IMR-90 (cell line): ENCODE data around the gene USP14. TPM values are rescaled to one million over a fixed set of nuclear protein-coding genes. Genes with fewer than 3 reads are reported as not detected.

Source experiments
- ATAC-seq: fragments of 200-7000 bp; cut with Tn5 transposase; 2 replicates; pipeline ENCODE4 v1.9.1; 2020; ENCODE audit warnings: low read depth, mild to moderate bottlenecking, moderate library complexity
- BruUV-seq: library from RNA; stranded (reverse); fragments of 400-500 nt; replicated peaks from 2 replicates; lab custom pipeline; 2021; lab: Mats Ljungman, UMichigan
- CTCF ChIA-PET: fragments of 300-600 bp; formaldehyde crosslinking; extraction: SDS; loops from one replicate; lab custom pipeline; 2021; ENCODE audit warnings: antibody characterized with exemption; lab: Yijun Ruan, JAX
- POLR2A ChIA-PET: fragments of 300-600 bp; sonication (Branson Sonifier 250); formaldehyde crosslinking; loops from one replicate; lab custom pipeline; 2022; ENCODE audit warnings: antibody characterized with exemption; ENCODE audit not compliant: unreplicated experiment; lab: Charles Lee
- DNase-seq: peaks from one replicate; pipeline ENCODE4 v3.0.0; 2013
- H2AFZ ChIP-seq: replicated peaks from 2 replicates; pipeline ENCODE3; 2013; ENCODE audit warnings: low read length, mild to moderate bottlenecking; ENCODE audit not compliant: poor library complexity
- H2AK5ac ChIP-seq: 2 replicates; pipeline ENCODE4 v1.6.1; 2013; ENCODE audit warnings: low read depth, low read length, inconsistent platforms
- H2AK9ac ChIP-seq: replicated peaks from 2 replicates; pipeline ENCODE3; 2013; ENCODE audit warnings: mild to moderate bottlenecking, low read depth, low read length, moderate library complexity; ENCODE audit not compliant: poor library complexity
- H2BK120ac ChIP-seq: 2 replicates; pipeline ENCODE4 v1.6.1; 2013; ENCODE audit warnings: low read depth, low read length, inconsistent platforms
- H2BK15ac ChIP-seq: 3 replicates; pipeline ENCODE4 v1.6.1; 2013; ENCODE audit warnings: low read depth, low read length, inconsistent platforms
- H2BK20ac ChIP-seq: 2 replicates; pipeline ENCODE4 v1.6.1; 2013; ENCODE audit warnings: low read depth, mild to moderate bottlenecking, inconsistent platforms, low read length, moderate library complexity
- H2BK5ac ChIP-seq: 2 replicates; pipeline ENCODE4 v1.6.1; 2013; ENCODE audit warnings: mild to moderate bottlenecking, low read depth, low read length, inconsistent platforms; ENCODE audit not compliant: poor library complexity, severe bottlenecking
- H3K14ac ChIP-seq: replicated peaks from 2 replicates; pipeline ENCODE4 v1.6.1; 2013; ENCODE audit warnings: low read depth, low read length, inconsistent platforms
- H3K18ac ChIP-seq: 2 replicates; pipeline ENCODE4 v1.6.1; 2013; ENCODE audit warnings: low read depth, low read length, control low read depth
- H3K23ac ChIP-seq: 2 replicates; pipeline ENCODE4 v1.6.1; 2013; ENCODE audit warnings: low read depth, low read length, inconsistent platforms
- H3K27ac ChIP-seq: 2 replicates; pipeline ENCODE4 v1.5.1; 2013; ENCODE audit warnings: mild to moderate bottlenecking, control low read depth, low read length; ENCODE audit not compliant: insufficient read depth
- H3K27me3 ChIP-seq: 2 replicates; pipeline ENCODE4 v1.6.1; 2013; ENCODE audit warnings: low read length; ENCODE audit not compliant: control insufficient read depth, insufficient read depth
- H3K36me3 ChIP-seq: 2 replicates; pipeline ENCODE4 v1.6.1; 2013; ENCODE audit warnings: low read length, mixed read lengths; ENCODE audit not compliant: control insufficient read depth, insufficient read depth
- H3K4ac ChIP-seq: 2 replicates; pipeline ENCODE4 v1.6.1; 2013; ENCODE audit warnings: low read depth, low read length, inconsistent platforms
- H3K4me1 ChIP-seq: 2 replicates; pipeline ENCODE4 v1.6.1; 2013; ENCODE audit warnings: low read length, mixed read lengths; ENCODE audit not compliant: control insufficient read depth, insufficient read depth
- H3K4me2 ChIP-seq: 2 replicates; pipeline ENCODE4 v1.6.1; 2013; ENCODE audit warnings: low read depth, mild to moderate bottlenecking, control low read depth, low read length, moderate library complexity
- H3K4me3 ChIP-seq: 2 replicates; pipeline ENCODE4 v1.5.1; 2013; ENCODE audit warnings: low read depth, mild to moderate bottlenecking, control low read depth, low read length, moderate library complexity; ENCODE audit not compliant: insufficient read depth
- H3K56ac ChIP-seq: 2 replicates; pipeline ENCODE4 v1.6.1; 2013; ENCODE audit warnings: low read length, inconsistent platforms; ENCODE audit not compliant: insufficient read depth; ENCODE audit errors: extremely low read depth
- H3K79me1 ChIP-seq, 2 experiments: 2 replicates each; pipeline ENCODE4 v1.6.1; 2013; ENCODE audit warnings: low read length in 2 of 2, inconsistent platforms in 1 of 2, low read depth in 1 of 2
- H3K9ac ChIP-seq: 2 replicates; pipeline ENCODE4 v1.6.1; 2013; ENCODE audit warnings: low read depth, low read length, control low read depth
- H3K9me1 ChIP-seq: 2 replicates; pipeline ENCODE4 v1.6.1; 2013; ENCODE audit warnings: low read length, inconsistent platforms; ENCODE audit not compliant: insufficient read depth
- H3K9me3 ChIP-seq: 2 replicates; pipeline ENCODE4 v1.6.1; 2013; ENCODE audit warnings: low read length; ENCODE audit not compliant: control insufficient read depth, insufficient read depth
- H4K20me1 ChIP-seq: 2 replicates; pipeline ENCODE4 v1.6.1; 2013; ENCODE audit warnings: low read length, inconsistent platforms; ENCODE audit not compliant: insufficient read depth
- H4K5ac ChIP-seq: 2 replicates; pipeline ENCODE4 v1.6.1; 2013; ENCODE audit warnings: mild to moderate bottlenecking, low read depth, low read length, control low read depth
- H4K8ac ChIP-seq, 2 experiments: 2 replicates each; pipeline ENCODE4 v1.6.1; 2013; ENCODE audit warnings: low read depth in 2 of 2, low read length in 2 of 2, control low read depth in 1 of 2, inconsistent platforms in 1 of 2
- H4K91ac ChIP-seq: 2 replicates; pipeline ENCODE4 v1.6.1; 2013; ENCODE audit warnings: low read depth, low read length, inconsistent platforms; ENCODE audit not compliant: insufficient read depth
- CEBPB ChIP-seq: IDR thresholded peaks from 2 replicates; pipeline ENCODE4 v1.6.1; 2012; ENCODE audit warnings: low read depth, low read length, improper control_type of control experiment
- MAZ ChIP-seq: IDR thresholded peaks from 2 replicates; pipeline ENCODE4 v1.6.1; 2012; ENCODE audit warnings: low read depth, mild to moderate bottlenecking, low read length, improper control_type of control experiment, moderate library complexity, borderline replicate concordance
- RAD21 ChIP-seq: IDR thresholded peaks from 2 replicates; pipeline ENCODE4 v1.6.1; 2012; ENCODE audit warnings: low read length, improper control_type of control experiment
- WGBS, 2 experiments: methylation state at CpG; one replicate each; pipeline versions ENCODE4 v1.1.5 to v1.1.7; 2013; ENCODE audit warnings: missing lambda C conversion rate in 2 of 2; ENCODE audit not compliant: insufficient read length in 1 of 2; ENCODE audit errors: extremely low coverage in 2 of 2; 5-methylcytosine and 5-hydroxymethylcytosine counted together
- dilution Hi-C: fragments of 300-500 bp; cut with HindIII; formaldehyde crosslinking; loops from one replicate; pipeline ENCODE4 v1.14.3; 2018; ENCODE audit warnings: low sequenced_read_pairs; ENCODE audit not compliant: unreplicated experiment
- in situ Hi-C: fragments of 300-500 bp; cut with MboI; formaldehyde crosslinking; loops from 3 replicates; pipeline ENCODE4 v1.14.3; 2019; ENCODE audit warnings: low sequenced_read_pairs, inconsistent platforms, mixed read lengths
- intact Hi-C: fragments of 100-400 bp; cut with micrococcal nuclease; formaldehyde crosslinking; loops from 2 replicates; pipeline ENCODE4 v1.10.0; 2022
- polyA plus RNA-seq, 3 experiments: library from polyadenylated mRNA; depleted of rRNA; stranded (reverse); fragments of >200 nt; gene quantifications; 2 replicates each; pipeline ENCODE4 v1.2.3, GENCODE V29; 2012; ENCODE audit warnings: low replicate concordance in 1 of 3
- total RNA-seq: library from RNA; depleted of rRNA; stranded (reverse); fragments of >200 nt; gene quantifications from 2 replicates; pipeline ENCODE4 v1.2.3, GENCODE V29; 2012

Gene USP14
- total and polyA plus RNA-seq, 2 of the 4 experiments (the other 2 are of a cell fraction) = 11.5 to 32.4 TPM

- no peak for ATAC-seq
- Histone ChIP-seq H4K5ac (no peak overlapping the region), H3K27ac (no peak overlapping the region), H3K4me1 (no peaks in the 10 kb centered on the region), H3K4me2 (no peak overlapping the region), H4K8ac (no peak overlapping the region), H3K56ac (no peak overlapping the region), H3K9ac (no peak overlapping the region), H2BK20ac (no peak overlapping the region), H3K27me3 (no peaks in the 10 kb centered on the region), H2BK120ac (no peak overlapping the region), H3K36me3 (peaks cover 5% of the 10 kb centered on the region), H3K4me3 (no peak overlapping the region), H3K18ac (no peak overlapping the region), H3K9me1 (no peaks in the 10 kb centered on the region), H2AK9ac (no peak overlapping the region), H3K4ac (no peak overlapping the region), H3K23ac (no peak overlapping the region), H3K9me3 (no peaks in the 10 kb centered on the region), H4K20me1 (no peaks in the 10 kb centered on the region), H4K91ac (no peak overlapping the region), H2AK5ac (no peak overlapping the region), H3K14ac (no peak overlapping the region), H3K79me1 (peaks cover 0 to 2% of the 10 kb centered on the region in 2 experiments; a peak in 1 of 4 replicates), H2AFZ (no peak overlapping the region), H2BK5ac (no peak overlapping the region), H2BK15ac (no peak overlapping the region)
- no CpG with 5 or more reads among the region's 4 CpGs for WGBS, 2 experiments
- intact Hi-C loops = no loop called here
- BruUV-seq = no TSS peak
- no peak for DNase-seq
- in situ Hi-C loops = no loop called here
- dilution Hi-C loops = no loop called here
- CTCF ChIA-PET = no interaction called here
- TF ChIP-seq RAD21 (no peak), MAZ (no peak), CEBPB (no peak)
- POLR2A ChIA-PET = no interaction called here
Measured at GRCh38 chr18:225745-226144, 67.4 kb downstream of the USP14 start.
